K562 (cell line): Measurements from ENCODE around the gene LRRTM3.

Experiments
- CBX1 ChIP-seq: sonication (generic); IDR thresholded peaks from 2 replicates; pipeline ENCODE4 v1.6.1; 2016; ENCODE audit warnings: antibody characterized with exemption, low read depth, mild to moderate bottlenecking
- FOXK2 ChIP-seq, 2 experiments: fragments of 450-650 bp; IDR thresholded peaks in 1 of 2; conservative IDR thresholded peaks in 1 of 2; 2 replicates each; pipeline ENCODE4 v1.6.1; 2016; ENCODE audit warnings: low read depth in 2 of 2, mild to moderate bottlenecking in 1 of 2
- POLR2AphosphoS2 ChIP-seq: IDR thresholded peaks from 2 replicates; pipeline ENCODE4 v1.6.1; 2012; ENCODE audit warnings: low read length, improper control_type of control experiment
- PRPF4 ChIP-seq: fragments of 200-400 bp; formaldehyde crosslinking; IDR thresholded peaks from one replicate; pipeline ENCODE4 v1.6.1; 2017; ENCODE audit warnings: low read length, low read depth, mild to moderate bottlenecking; ENCODE audit not compliant: insufficient read depth, poor library complexity, severe bottlenecking
- RAD21 ChIP-seq, 2 experiments: fragments of 250-450 bp in 1 of 2; fragments of 450-650 bp in 1 of 2; sonication (Bioruptor Pico) in 1 of 2; formaldehyde crosslinking in 1 of 2; IDR thresholded peaks in 1 of 2; conservative IDR thresholded peaks in 1 of 2; 2 replicates each; pipeline versions ENCODE4 v1.4.0 to v1.8.0; 2020 to 2022; ENCODE audit warnings: mild to moderate bottlenecking in 2 of 2, moderate library complexity in 1 of 2
- RFX1 ChIP-seq: fragments of 450-650 bp; IDR thresholded peaks from 2 replicates; pipeline ENCODE4 v1.6.1; 2016; ENCODE audit warnings: mild to moderate bottlenecking, moderate library complexity
- RFX5 ChIP-seq: IDR thresholded peaks from 2 replicates; pipeline ENCODE4 v1.6.1; 2011; ENCODE audit warnings: low read depth, mild to moderate bottlenecking, improper control_type of control experiment, low read length
- SIN3A ChIP-seq, 2 experiments: fragments of 150-350 bp in 1 of 2; IDR thresholded peaks; 2 replicates each; pipeline ENCODE4 v1.6.1; 2011 to 2016; ENCODE audit warnings: borderline replicate concordance in 2 of 2, low read depth in 2 of 2, low read length in 2 of 2, mild to moderate bottlenecking in 2 of 2, moderate library complexity in 2 of 2; ENCODE audit not compliant: control insufficient read depth in 1 of 2
- TAF1 ChIP-seq: IDR thresholded peaks from 2 replicates; pipeline ENCODE4 v1.6.1; 2011; ENCODE audit warnings: mild to moderate bottlenecking, low read length, moderate library complexity; ENCODE audit not compliant: insufficient read depth, control insufficient read depth, severe bottlenecking; ENCODE audit errors: extremely low read depth
- ZNF639 ChIP-seq, 2 experiments: fragments of 200-800 bp in 1 of 2; sonication (Bioruptor generic) in 1 of 2; sonication (generic) in 1 of 2; formaldehyde crosslinking in 1 of 2; IDR thresholded peaks in 1 of 2; conservative IDR thresholded peaks in 1 of 2; 2 replicates each; pipeline versions ENCODE4 v1.5.0 to v1.6.1; 2016 to 2020; ENCODE audit warnings: missing compliant biosample characterization in 1 of 2, missing genetic modification characterization in 1 of 2, missing genetic modification reagents in 1 of 2
- TF ChIP-seq, protein P1 (sequence below), 3 experiments: IDR thresholded peaks in 2 of 3; conservative IDR thresholded peaks in 1 of 3; 2 replicates each; pipeline ENCODE4 v1.5.1; 2011 to 2012; ENCODE audit warnings: low read length in 3 of 3, mild to moderate bottlenecking in 3 of 3, control low read depth in 2 of 3, improper control_type of control experiment in 1 of 3, inconsistent platforms in 1 of 3, low read depth in 1 of 3, mixed read lengths in 1 of 3, moderate library complexity in 1 of 3; ENCODE audit not compliant: insufficient read depth in 2 of 3

DNA sequence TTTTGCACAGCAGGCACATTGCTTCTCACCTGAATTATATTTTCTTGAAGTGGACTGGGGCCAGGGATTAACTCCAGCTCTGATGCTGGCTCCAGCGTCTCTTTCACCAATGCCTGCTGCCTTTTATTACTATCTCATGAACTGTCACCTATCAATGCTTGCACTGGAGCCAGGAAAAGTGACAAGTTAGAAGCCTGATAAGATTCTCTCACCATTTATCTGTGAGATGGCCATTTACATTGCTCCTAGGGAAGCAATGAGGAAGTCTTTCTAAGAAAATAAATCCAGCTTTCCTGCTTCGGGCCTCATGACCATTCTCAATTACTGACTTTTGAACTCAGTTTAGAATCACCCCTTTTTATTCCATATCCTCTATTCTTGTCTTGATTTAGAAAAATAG is 48.5 kb upstream of the LRRTM3 start:
- TF ChIP-seq, protein P1, sequence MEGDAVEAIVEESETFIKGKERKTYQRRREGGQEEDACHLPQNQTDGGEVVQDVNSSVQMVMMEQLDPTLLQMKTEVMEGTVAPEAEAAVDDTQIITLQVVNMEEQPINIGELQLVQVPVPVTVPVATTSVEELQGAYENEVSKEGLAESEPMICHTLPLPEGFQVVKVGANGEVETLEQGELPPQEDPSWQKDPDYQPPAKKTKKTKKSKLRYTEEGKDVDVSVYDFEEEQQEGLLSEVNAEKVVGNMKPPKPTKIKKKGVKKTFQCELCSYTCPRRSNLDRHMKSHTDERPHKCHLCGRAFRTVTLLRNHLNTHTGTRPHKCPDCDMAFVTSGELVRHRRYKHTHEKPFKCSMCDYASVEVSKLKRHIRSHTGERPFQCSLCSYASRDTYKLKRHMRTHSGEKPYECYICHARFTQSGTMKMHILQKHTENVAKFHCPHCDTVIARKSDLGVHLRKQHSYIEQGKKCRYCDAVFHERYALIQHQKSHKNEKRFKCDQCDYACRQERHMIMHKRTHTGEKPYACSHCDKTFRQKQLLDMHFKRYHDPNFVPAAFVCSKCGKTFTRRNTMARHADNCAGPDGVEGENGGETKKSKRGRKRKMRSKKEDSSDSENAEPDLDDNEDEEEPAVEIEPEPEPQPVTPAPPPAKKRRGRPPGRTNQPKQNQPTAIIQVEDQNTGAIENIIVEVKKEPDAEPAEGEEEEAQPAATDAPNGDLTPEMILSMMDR (IDR thresholded peaks at IDR 0.05 in 2 of 3, conservative IDR thresholded peaks at IDR 0.05 in 1 of 3; ENCODE audit: insufficient read depth in 2 of 3, low read depth in 1 of 3, low read length in 3 of 3), result no peak
- TF ChIP-seq SIN3A (IDR thresholded peaks at IDR 0.05; ENCODE audit: borderline replicate concordance in 2 of 2, control insufficient read depth in 1 of 2, low read depth in 2 of 2, low read length in 2 of 2) (no peak), ZNF639 (CRISPR knock-in tag; conservative IDR thresholded peaks at IDR 0.05 in 1 of 2, IDR thresholded peaks at IDR 0.05 in 1 of 2) (no peak), RAD21 (CRISPR knock-in tag; conservative IDR thresholded peaks at IDR 0.05 in 1 of 2, IDR thresholded peaks at IDR 0.05 in 1 of 2) (no peak), PRPF4 (no peak), FOXK2 (conservative IDR thresholded peaks at IDR 0.05 in 1 of 2, IDR thresholded peaks at IDR 0.05 in 1 of 2; ENCODE audit: low read depth in 2 of 2) (no peak), CBX1 (no peak), RFX1 (no peak), TAF1 (no peak), RFX5 (no peak), POLR2AphosphoS2 (no peak)
